Stimulated activated CD4-positive, alpha-beta T cell treated with anti-CD3 and anti-CD28 coated beads, Interleukin-1b, Interleukin-23, amount 100 ng/mL, for 24 hours (primary cell): ENCODE data around the gene KISS1R.

Experiments
- DNase-seq, 4 experiments: peaks; one replicate each; pipeline ENCODE4 v3.0.0-alpha.2; 2020; ENCODE audit warnings: low read depth in 4 of 4, low spot score in 1 of 4

The KISS1R gene

DNA sequence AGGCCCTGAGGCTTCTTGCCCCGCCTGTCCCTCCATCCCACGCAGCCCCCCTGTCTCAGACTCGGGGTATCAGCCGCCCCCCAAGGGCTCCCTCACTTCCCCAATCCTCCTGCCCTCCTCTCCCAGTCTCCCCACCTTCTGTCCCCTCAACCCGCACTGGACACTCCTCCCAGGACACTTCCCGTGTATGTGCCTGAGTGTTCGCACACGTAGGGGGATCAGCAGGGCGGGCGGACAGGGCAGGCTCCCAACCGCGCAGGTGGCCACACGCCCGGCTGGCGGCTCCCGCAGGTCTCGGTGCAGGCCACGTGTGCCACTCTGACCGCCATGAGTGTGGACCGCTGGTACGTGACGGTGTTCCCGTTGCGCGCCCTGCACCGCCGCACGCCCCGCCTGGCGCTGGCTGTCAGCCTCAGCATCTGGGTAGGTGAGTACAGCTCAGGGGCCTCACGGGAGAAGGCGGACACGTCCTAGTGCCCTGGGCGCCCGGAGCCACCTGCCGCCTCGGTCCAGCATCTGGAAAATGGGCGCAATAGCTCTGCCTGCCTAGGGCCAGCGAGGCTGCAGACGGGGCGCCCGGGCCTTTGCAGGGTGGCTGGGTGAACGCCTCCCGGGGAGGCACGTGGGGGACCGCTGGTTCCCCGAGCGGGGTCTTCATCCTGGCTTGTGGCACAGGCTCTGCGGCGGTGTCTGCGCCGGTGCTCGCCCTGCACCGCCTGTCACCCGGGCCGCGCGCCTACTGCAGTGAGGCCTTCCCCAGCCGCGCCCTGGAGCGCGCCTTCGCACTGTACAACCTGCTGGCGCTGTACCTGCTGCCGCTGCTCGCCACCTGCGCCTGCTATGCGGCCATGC lies 2.3 kb downstream of the KISS1R start:
- DNase-seq, result no peak

- DNase-seq, result no peak
Observed at GRCh38 chr19:920051-920864, 3.1 kb downstream of the KISS1R start.

- DNase-seq, result no peak
Observed at GRCh38 chr19:924553-925086, 7.5 kb downstream of the KISS1R start.

GRCh38 chr19:925087-925525 lies 8.0 kb downstream of the KISS1R start:
- peak in 1 of 4 experiments; percentile 55 for DNase-seq

DNA sequence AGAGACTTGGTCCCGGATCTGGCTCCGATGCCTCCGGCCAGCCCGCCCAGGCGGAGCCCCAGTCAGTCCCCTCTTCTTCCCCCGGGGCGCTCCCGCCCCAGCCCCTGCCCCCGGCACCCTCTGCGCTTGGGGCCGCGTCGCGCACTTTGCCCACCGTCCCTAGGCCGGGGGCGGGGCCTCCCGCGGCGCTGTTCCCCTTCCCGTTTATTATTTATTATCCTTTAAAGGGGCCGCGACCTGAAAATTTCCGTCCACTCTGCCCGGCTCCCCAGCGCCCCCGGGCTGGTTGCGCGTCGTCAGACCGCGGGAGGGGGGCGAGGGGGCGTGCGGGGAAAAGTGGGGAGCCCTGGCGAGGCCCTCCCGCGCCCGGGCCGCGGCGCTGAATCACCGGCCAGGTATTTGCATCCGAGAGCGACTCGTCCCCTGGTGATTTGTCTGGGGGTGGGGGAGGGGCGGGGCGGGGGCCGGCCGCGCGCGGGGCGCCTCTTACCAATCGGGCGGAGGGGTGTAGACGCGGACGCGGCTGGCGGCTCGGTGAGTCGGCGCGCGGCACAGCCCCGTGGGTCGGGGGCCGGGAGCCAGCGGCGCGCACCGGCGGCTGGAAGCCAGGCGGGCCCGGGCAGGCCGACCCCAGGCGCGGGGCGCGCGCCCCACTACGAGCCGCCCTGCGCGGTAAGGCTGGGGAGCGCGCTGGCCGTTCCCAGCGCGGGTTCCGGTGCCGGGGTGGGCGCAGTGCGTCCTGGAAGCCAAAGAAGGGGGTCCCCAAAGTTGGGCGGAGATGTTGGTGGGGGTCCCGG lies 8.6 kb downstream of the KISS1R start, which contains the start of gene ARID3A:
Gene ARID3A, plus strand, starts transcription at position 510 of the 797 bp plus-strand sequence. CDS start 3,494 bp downstream, outside the sequence.
- DNase-seq, result peak in 2 of 4 experiments; percentile 66 to 69

GRCh38 chr19:926323-926588 lies 9.1 kb downstream of the KISS1R start:
- no peak for DNase-seq

DNA sequence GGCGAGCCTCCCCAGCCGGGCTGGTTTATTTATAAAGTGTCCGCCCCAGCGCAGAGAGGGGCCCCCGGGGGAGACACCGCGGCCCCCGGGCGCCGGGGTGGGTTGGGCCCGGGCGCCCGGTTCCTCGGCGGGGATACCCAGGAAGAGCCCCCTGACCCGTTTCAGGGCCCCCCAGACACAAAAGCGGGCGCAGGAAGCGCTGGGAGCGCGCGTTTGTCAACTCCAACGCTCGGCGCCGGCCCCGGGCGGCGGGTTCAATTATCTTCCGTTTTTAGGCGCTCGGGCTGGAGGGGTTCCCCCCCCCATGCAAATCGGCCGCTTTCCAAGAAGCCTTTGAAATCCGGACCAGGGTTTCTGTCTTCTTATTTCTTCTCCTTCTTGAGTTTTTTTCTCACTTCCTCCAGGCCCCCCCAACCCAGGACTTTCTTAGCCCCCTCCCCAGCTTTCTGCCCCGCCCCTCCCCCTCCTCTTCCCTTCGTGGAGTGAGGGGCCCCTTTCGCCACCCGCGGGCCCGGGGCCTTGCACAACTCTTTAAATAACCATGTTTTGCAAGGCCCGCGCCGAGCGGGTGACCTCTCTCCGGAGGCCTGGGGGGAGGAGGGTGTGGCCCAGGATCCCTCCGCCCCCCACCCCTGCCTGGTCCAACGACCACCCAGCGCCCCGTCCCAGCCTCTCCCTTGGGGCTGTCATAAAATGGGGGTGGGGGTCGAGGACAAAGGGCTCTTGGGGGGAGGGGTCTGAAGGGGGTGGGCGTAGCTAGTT lies 9.6 kb downstream of the KISS1R start:
- DNase-seq, result peak in 1 of 4 experiments; percentile 50

DNA sequence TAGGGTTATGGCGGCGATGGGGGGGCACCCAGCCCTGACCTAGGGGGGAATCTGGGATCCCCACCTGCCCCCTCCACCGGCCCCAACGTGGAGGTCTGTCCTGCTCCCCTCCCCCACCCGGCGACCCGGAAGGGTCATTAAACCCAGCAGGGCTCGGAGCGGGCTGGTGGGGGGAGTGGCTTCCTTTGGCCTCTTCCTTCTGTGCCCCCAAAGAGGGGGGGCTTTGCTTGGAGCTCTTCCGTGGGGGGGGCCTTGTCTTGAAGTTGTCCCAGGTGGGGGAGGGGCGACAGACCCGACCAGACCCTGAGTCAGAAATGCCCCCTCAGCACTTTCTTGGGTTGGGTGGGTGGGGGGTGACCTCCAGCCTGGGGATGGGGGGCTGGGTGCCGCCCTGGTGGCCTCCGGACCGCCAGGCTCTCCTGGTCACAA lies 10.2 kb downstream of the KISS1R start:
- DNase-seq, result no peak

DNA sequence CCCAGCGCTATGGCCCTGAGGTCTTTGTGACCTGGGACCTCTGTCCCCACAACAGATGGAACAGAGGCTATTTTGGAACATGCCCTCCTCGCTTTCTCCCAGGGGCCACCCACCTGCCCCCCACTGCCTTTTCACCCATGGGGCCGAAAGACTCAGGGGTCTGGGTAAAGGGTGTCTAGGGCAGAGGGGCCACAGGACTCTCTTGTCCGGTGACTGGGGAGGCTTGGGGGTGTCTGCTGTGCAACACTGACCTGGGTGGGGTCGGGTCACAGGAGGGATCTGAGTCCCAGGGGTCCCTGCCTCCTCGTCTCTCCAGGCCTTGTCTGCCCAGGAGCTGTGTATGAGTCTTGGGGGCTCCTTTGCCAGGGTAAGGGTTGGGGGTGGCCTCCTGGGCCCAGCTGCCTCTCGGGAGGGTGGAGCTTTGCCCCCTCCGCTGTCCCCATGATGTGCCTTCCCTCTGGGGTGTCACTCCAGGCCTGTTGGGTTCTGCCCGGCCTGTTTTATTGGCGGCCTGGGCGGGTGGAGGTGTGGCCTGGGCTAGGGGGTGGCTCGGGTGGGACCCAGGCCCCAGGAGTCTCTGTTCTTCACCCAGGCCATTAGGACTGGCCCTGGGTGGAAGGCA lies 10.8 kb downstream of the KISS1R start:
- no peak for DNase-seq

DNA sequence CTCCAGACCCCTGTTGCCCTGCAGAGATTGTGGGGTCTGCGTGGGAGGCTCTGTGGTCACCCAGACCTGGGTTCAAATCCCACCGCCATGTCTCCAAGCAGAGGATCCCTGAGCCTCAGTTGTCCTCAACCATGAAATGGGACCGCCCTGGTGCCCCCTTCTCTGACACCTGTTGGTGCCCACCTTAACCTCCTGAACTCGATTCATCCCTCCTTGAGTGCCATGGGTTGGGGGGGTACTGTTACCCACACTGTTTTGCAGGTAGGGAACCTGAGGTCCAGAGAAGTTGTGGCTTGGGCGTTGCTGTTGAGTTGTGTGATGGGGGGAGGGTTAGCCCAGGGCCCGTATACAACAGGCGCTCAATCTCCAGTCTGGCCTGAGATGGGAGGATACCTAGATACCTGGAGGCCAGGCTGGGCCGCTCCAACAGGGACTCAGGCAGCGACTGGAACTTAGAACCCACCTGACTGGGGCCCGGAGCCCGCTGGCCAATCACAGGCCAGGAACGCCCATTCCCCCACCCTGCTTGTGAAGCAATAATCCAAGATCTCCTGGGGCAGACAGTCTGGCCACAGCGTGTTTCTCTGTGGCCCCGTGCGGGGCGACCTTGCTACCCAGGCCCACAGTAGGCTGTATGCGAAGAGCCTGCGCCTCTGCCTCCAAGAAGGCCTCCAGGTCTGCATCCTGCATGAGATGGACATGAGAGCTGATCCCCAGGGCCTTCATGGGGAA lies 11.5 kb downstream of the KISS1R start:
- no peak for DNase-seq

DNA sequence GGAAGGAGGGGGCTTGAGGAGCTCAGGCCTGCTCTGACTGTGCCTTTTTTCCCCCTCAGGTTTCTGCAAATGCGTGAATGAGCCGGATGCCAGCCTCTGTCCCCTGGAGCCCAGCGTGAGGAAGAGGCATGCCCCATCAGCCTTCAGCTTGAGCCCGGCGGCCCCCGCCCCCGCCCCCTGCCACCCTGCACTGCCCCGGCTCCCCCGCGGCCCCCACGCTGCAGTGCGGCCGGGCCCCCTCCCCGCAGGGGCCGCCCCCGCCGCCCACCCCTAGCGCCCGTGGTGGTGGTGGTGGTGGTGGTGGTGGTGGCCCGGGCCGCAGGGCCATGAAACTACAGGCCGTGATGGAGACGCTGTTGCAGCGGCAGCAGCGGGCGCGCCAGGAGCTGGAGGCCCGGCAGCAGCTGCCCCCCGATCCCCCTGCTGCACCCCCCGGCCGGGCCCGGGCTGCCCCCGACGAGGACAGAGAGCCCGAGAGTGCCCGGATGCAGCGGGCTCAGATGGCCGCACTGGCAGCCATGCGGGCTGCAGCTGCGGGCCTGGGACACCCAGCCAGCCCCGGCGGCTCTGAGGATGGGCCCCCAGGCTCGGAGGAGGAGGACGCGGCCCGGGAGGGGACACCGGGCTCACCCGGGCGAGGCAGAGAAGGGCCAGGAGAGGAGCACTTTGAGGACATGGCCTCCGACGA lies 12.2 kb downstream of the KISS1R start:
- no peak for DNase-seq

DNA sequence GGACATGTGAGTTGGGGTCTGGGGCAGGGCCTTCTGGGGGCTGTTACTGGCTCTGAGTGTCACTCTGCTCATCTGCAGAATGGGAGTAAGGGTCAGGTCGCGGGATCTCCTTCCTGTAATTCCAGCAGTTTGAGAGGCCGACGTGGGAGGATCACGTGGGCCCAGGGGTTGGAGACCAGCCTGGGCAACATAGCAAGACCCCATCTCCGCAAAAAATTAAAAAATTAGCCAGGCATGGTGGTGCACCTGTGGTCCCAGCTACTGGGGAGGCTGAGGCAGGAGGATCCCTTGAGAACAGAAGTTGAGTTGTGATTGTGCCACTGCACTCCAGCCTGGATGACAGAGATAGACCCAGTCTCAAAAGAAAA lies 12.7 kb downstream of the KISS1R start:
- no peak for DNase-seq

GRCh38 chr19:931860-932647 lies 14.9 kb downstream of the KISS1R start:
- no peak for DNase-seq

- no peak for DNase-seq
Observed at GRCh38 chr19:932648-933552, 15.8 kb downstream of the KISS1R start.

DNA sequence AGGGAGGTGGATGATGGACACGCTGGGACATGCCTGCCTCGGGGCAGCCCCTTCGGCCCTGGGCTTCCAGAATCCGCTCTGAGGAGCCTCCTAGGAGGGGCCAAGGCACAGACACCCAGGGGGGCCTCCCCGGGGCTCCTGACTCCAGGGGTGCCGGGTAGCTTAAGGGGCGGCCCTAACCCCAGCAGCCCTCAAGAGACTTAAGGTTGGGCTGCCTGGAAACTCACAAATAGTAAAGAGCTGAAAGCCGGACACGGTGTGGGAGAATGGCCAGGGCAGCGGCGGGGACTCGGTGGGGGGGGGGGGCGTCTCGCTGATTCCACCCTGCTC lies 16.4 kb downstream of the KISS1R start:
- DNase-seq, result no peak

DNA sequence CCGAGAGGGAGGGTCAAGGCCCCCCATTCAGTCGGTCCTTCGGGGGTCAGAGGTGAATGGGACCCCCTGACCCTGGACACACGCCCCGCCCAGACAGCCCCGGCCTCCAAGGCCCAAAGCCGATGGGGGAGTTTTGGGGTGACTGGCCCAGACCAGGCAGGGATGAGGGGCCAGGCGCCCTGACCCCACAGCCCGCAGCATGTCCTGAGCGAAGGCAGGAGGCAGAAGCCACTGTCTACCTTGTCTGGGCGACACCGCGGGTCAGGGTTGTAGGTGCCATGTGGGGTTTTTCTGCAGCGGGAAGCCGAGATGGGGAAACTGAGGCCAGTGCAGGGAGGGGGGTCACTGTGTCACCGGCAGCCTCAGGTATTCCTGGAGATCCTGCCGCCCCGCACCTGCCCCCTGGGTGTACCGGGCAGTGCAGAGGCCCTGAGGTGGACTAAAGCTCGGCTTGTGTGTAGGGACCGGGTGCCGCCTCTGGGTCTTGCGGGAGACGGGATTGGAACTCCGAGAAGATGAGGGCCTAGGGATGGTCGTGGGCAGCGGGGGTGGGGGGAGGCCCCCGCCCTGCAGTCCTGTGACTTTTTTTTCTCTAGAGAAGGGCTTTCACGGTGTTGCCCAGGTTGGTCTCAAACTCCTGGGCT lies 17.2 kb downstream of the KISS1R start:
- DNase-seq, result no peak
